VCaP (cell line): ENCODE results near the gene ZC2HC1B.

Experiments used
- H3K27ac ChIP-seq: fragments of 450-650 bp; 2 replicates; pipeline ENCODE4 v1.5.1; 2017
- CTCF ChIP-seq: fragments of 450-650 bp; conservative IDR thresholded peaks from 2 replicates; pipeline ENCODE4 v1.5.1; 2017; ENCODE audit warnings: mild to moderate bottlenecking, moderate library complexity

Gene ZC2HC1B

DNA sequence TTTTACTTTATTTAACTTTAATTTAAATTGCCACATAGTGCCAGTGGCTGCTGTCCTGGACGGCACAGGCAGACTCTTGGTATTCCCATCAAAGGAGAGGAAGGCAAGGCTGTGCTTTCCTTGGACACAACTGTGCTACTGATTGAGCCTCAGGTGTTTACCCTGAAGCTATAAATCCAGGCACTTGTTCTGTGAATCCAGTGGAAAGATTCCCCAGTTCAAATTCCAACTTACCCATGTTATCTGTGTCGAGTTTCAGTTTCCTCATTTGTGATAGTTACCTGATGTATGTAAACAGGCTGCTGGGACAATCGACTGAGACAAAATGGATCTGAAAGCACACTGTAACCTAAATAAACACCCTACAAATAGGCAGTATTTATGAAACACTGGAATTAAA lies 86.6 kb downstream of the ZC2HC1B start:
- TF ChIP-seq CTCF, result no peak
- no peak overlapping the region for H3K27ac ChIP-seq

DNA sequence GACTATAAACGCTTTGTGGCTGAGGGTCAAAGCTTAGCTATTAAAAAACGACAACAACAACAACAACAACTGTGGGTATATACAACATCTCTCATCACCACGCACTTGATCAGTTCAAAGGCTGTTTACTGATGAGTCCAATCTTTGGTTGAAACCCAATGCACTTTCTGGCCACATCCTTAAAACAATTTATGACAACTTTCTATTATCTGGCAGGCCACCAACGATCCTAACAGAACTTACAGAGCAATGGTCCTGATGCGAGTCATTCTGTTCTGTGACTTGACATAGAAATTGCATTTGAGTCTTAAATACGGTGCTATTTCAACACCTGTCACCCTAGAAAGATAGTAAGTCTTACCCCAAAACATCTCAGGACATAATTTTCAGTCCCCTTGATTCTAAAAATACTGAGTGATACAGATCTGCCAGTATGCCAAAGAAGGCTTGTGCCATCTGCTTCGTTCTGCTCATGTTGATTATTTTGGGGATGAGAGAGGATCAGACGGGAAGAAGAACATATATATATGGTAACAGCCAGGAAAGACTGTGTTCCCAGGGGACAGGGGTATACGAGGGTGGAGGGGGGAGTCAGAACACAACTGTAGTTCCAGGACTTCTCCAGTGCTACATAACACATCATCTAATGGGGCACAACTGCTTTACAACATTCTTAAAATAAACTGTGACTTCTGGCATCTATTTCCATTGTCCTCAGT lies 87.9 kb downstream of the ZC2HC1B start:
- H3K27ac ChIP-seq, result no peak overlapping the region
- TF ChIP-seq CTCF, result no peak

DNA sequence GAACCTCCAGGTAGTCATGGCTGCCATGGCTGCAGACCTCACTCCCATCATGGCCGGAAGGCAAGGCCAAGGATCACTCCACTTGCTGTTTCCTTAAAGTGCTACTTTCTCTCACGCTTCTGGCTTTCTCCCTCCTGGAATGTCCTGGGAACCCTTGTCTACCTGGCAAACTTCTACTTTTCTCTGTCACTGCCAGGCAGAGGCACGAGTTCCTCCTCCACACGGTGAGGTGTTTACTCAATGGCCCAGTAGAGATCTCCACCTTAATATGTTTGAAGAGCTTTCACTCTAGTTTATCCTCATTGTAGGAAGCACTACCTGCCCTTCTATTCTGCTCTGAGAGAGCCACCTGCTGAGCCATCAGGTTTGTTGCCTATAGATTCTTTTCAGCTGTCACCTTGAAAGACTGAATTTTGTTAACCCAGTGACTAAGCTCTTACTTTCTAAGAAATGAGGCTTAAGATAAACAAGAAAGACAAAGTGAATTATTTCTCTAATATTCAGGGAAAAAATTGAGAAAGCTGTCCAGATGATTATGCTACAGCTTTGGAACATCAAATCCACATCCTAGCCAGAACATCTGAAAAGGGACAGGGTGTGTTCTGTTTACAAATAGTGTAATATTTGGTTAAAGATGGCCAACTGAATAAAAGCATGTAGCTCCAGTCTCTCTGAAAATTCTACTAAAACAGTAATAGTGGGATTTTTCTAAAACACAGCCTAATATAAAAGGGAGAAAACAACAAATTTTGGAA lies 88.8 kb downstream of the ZC2HC1B start:
- H3K27ac ChIP-seq, result no peak overlapping the region
- TF ChIP-seq CTCF, result no peak

- TF ChIP-seq CTCF, result no peak
- no peak overlapping the region for H3K27ac ChIP-seq
These were observed 89.6 kb downstream of the ZC2HC1B start for GRCh38 chr6:143953922-143954321.

DNA sequence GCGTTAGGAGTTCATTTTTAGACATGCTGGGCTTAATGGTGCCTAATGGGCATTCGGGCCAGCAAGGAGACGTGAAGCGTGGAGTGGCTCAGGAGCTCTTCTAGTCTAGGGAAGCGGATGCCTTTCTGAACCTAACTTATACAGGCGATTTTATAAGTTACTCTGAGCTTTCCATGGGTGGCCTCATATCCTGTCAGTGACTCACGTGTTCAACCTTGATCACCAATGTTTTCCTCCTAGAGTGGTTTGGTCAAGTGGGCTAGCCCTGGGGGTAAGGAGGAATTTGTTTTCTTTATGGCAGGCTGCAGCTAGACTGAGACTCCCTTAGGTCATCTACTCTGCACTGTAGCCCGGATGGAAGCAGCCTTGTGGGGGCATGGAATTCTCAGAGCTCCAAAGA lies 91.7 kb downstream of the ZC2HC1B start:
- H3K27ac ChIP-seq, result no peak overlapping the region
- TF ChIP-seq CTCF, result no peak

- H3K27ac ChIP-seq, result no peak overlapping the region
- TF ChIP-seq CTCF, result no peak
These were observed 93.5 kb downstream of the ZC2HC1B start for GRCh38 chr6:143957679-143958274.

DNA sequence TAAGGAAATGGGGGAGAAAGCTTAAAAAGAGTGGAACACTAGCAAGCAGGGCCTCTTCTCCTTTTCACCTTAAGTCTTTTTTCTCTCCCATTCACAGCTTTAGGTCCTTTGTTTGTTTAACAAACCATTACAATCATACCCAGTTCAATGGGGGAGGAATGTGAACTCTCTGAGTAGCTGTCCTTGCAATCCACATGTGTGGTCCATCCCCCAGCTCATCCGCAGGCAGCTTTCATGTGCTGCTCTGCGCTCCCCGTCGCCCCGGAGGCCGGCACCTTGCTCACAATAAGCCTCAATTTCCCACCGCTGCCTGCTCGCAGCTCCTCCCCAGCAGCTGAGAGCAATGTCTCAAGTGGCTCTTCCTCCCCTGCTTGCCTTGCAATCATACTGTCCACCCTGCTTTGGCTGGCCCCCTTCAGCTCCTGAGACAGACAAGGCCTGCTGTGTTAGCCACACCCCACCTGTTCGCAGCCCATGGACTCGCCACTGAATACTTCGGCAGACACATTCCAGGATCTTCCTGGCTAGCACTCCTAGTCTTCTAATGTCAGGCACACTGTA lies 94.6 kb downstream of the ZC2HC1B start:
- no peak for TF ChIP-seq CTCF
- no peak overlapping the region for H3K27ac ChIP-seq
